Endothelial cell (in vitro differentiated cells): Measurements from ENCODE around the gene TP63. TPM values are rescaled to one million over a fixed set of nuclear protein-coding genes. Genes with fewer than 3 reads are reported as not detected.

Experiments used
- DNase-seq: peaks from one replicate; pipeline ENCODE4 v3.0.0; 2021; ENCODE audit warnings: low spot score
- H3K27ac Mint-ChIP-seq: one replicate; pipeline ENCODE4 v1.8.0; 2021; ENCODE audit warnings: mixed read lengths, inconsistent platforms; ENCODE audit not compliant: unreplicated experiment
- H3K27me3 Mint-ChIP-seq: one replicate; pipeline ENCODE4 v1.8.0; 2021; ENCODE audit warnings: mild to moderate bottlenecking, moderate library complexity, mixed read lengths, inconsistent platforms; ENCODE audit not compliant: unreplicated experiment
- H3K36me3 Mint-ChIP-seq: one replicate; pipeline ENCODE4 v1.8.0; 2021; ENCODE audit warnings: mild to moderate bottlenecking, low read depth, mixed read lengths, inconsistent platforms; ENCODE audit not compliant: unreplicated experiment
- H3K4me1 Mint-ChIP-seq: one replicate; pipeline ENCODE4 v1.8.0; 2021; ENCODE audit warnings: mild to moderate bottlenecking, mixed read lengths, inconsistent platforms; ENCODE audit not compliant: unreplicated experiment
- H3K4me3 Mint-ChIP-seq: one replicate; pipeline ENCODE4 v1.8.0; 2021; ENCODE audit warnings: mild to moderate bottlenecking, mixed read lengths, inconsistent platforms; ENCODE audit not compliant: unreplicated experiment
- H3K9me3 Mint-ChIP-seq: one replicate; pipeline ENCODE4 v1.8.0; 2021; ENCODE audit warnings: mixed read lengths, inconsistent platforms; ENCODE audit not compliant: unreplicated experiment
- total RNA-seq: library from RNA; stranded (reverse); fragmentation: NEBNext Ultra II Directional; extraction: Animal tissue kit (Norgen Biotek cat#: 25700); gene quantifications from one replicate; pipeline ENCODE4 v1.2.1, GENCODE V29; 2021; ENCODE audit not compliant: unreplicated experiment
- TF ChIP-seq, protein P1 (sequence below): fragments of 200-600 bp; sonication (generic); IDR thresholded peaks from one replicate; pipeline ENCODE4 v1.5.0; 2021; ENCODE audit warnings: antibody characterized with exemption; ENCODE audit not compliant: unreplicated experiment

TP63 gene
- total RNA-seq, 1 donor from 2014 or later = 1.0 TPM

DNA sequence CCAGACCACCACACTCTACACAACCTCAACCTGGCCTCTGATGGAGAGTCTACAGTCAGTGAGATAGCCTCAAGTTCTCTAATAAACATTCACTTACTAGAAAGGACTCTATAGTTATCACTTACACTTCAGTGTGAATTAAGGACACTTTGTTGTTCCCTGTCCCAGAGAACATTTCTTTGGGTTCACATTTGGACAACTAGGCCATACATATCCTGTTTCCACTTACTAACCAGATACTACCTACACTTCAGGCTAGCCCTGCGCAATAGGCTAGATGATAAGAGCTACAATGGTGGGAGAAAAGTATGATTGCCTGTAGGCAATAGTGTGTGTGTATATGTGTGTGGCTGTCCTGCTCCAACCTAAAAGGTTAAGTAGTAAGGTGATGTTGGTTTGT, 72.7 kb downstream of the TP63 start:
- DNase-seq = no peak
- H3K27ac Mint-ChIP-seq = no peak overlapping the region
- TF ChIP-seq, protein P1, sequence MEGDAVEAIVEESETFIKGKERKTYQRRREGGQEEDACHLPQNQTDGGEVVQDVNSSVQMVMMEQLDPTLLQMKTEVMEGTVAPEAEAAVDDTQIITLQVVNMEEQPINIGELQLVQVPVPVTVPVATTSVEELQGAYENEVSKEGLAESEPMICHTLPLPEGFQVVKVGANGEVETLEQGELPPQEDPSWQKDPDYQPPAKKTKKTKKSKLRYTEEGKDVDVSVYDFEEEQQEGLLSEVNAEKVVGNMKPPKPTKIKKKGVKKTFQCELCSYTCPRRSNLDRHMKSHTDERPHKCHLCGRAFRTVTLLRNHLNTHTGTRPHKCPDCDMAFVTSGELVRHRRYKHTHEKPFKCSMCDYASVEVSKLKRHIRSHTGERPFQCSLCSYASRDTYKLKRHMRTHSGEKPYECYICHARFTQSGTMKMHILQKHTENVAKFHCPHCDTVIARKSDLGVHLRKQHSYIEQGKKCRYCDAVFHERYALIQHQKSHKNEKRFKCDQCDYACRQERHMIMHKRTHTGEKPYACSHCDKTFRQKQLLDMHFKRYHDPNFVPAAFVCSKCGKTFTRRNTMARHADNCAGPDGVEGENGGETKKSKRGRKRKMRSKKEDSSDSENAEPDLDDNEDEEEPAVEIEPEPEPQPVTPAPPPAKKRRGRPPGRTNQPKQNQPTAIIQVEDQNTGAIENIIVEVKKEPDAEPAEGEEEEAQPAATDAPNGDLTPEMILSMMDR = no peak
- H3K9me3 Mint-ChIP-seq = no peaks in the 10 kb centered on the region
- no peaks in the 10 kb centered on the region for H3K36me3 Mint-ChIP-seq
- no peak overlapping the region for H3K4me3 Mint-ChIP-seq
- H3K27me3 Mint-ChIP-seq = peaks cover 1% of the 10 kb centered on the region
- H3K4me1 Mint-ChIP-seq = peaks cover 3% of the 10 kb centered on the region

DNA sequence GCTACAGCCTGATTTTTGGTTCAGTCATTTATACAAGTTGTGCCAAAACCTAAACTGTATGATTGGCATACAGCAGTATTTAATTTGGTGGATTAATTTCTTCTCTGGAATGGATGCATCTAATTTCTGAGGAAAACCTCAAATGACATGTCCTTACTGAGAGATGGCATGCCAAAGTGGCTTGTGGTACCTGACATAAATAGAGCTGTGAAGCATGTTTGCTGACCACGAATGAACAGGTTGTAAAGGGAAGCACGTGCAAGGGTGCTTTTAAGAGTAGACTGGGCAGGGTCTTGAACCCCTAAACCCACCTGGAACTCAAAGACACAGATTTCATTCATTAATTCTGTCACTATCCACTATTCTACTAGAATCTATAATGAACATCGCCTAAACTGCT, 77.2 kb downstream of the TP63 start:
- TF ChIP-seq, protein P1 = no peak
- Mint-ChIP-seq H3K36me3 (no peaks in the 10 kb centered on the region), H3K27ac (no peak overlapping the region)

DNA sequence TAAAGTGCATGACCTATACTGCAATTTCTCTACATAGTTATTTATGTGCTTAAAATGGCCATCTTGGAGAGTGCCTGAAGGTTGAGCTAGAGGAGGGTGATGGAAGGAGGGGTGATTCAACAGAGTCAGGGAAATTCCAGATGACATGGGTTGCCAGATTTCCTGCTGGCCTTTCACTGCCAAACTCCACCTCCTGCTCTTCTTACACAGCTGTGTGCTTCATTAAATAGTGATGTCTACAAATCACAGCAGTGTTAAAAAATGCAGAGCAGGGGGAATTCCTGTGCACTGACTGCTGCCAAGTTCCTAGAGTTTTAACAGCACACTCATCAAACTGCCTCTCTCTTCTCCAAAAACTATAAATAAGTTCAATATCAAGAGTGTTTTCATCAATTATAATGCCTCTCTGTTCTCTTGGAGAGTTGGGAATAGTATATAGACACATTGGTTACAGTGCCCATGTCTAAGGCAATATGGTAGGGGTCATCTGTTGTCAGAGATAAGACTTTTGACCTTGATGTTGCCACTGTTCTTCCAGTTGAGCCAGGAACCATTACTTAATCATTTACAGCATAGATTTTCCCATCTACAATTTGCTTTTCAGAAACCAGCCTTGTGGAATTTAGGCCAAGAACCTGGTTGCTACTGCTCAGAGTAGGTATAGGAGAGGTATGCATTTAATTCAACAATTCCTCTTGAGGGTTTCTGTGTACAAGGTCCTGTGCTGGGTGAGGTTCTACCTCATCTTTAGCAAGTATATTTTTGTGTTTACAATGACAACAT, 79.6 kb downstream of the TP63 start:
- no peak for DNase-seq
- no peaks in the 10 kb centered on the region for H3K9me3 Mint-ChIP-seq
- H3K4me3 Mint-ChIP-seq = no peak overlapping the region
- TF ChIP-seq, protein P1 = no peak
- H3K4me1 Mint-ChIP-seq = no peaks in the 10 kb centered on the region
- no peaks in the 10 kb centered on the region for H3K27me3 Mint-ChIP-seq
- no peaks in the 10 kb centered on the region for H3K36me3 Mint-ChIP-seq
- no peak overlapping the region for H3K27ac Mint-ChIP-seq

More for the DNA sequence above, 77.2 kb downstream of the TP63 start:
- H3K4me1 Mint-ChIP-seq = no peaks in the 10 kb centered on the region
- H3K27me3 Mint-ChIP-seq = no peaks in the 10 kb centered on the region
- H3K9me3 Mint-ChIP-seq = no peaks in the 10 kb centered on the region
- H3K4me3 Mint-ChIP-seq = no peak overlapping the region
- DNase-seq = no peak

DNA sequence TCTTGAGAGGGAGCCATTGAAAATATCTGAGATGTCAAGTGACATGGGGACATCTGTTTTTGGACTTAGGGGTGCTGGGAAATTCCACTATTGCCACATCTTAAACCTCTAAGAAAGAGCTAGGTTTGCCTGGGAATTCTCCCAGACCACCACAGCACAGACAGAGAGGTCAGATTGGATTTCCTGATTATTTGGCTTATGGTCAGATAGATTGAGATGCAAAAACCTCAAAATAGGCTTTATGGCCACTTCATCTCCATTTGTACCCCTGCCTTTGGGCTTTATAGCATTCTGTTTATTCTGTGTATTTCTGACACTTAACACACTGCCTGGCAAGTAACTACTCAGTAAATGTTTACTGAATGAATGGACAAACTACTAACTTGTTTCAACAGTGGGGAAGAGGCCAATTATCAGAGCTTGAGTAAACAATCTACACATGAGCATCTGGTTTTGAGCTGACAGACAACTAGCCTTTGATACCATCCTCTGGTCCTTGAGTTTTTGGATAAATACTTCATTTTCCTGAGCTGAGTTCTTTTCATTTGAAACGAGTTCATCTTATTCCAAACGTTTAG, 81.8 kb downstream of the TP63 start:
- Mint-ChIP-seq H3K27ac (no peak overlapping the region), H3K27me3 (no peaks in the 10 kb centered on the region), H3K4me3 (no peak overlapping the region), H3K4me1 (peaks cover 5% of the 10 kb centered on the region), H3K36me3 (no peaks in the 10 kb centered on the region), H3K9me3 (no peaks in the 10 kb centered on the region)
- TF ChIP-seq, protein P1 = no peak
- DNase-seq = no peak
